HG03354 (cell line): Measurements from ENCODE around the gene RAB40C.
"Not testable (repeated sequence)": the region's sequence is repeated elsewhere in the genome, so short reads cannot be mapped to it uniquely, and the experiment has no call there.

Experiments
- ATAC-seq: cut with Tn5 transposase; IDR thresholded peaks from one replicate; pipeline ENCODE4 v1.9.1; 2021; ENCODE audit warnings: mild to moderate bottlenecking; ENCODE audit not compliant: unreplicated experiment, poor library complexity, severe bottlenecking

Gene RAB40C

DNA sequence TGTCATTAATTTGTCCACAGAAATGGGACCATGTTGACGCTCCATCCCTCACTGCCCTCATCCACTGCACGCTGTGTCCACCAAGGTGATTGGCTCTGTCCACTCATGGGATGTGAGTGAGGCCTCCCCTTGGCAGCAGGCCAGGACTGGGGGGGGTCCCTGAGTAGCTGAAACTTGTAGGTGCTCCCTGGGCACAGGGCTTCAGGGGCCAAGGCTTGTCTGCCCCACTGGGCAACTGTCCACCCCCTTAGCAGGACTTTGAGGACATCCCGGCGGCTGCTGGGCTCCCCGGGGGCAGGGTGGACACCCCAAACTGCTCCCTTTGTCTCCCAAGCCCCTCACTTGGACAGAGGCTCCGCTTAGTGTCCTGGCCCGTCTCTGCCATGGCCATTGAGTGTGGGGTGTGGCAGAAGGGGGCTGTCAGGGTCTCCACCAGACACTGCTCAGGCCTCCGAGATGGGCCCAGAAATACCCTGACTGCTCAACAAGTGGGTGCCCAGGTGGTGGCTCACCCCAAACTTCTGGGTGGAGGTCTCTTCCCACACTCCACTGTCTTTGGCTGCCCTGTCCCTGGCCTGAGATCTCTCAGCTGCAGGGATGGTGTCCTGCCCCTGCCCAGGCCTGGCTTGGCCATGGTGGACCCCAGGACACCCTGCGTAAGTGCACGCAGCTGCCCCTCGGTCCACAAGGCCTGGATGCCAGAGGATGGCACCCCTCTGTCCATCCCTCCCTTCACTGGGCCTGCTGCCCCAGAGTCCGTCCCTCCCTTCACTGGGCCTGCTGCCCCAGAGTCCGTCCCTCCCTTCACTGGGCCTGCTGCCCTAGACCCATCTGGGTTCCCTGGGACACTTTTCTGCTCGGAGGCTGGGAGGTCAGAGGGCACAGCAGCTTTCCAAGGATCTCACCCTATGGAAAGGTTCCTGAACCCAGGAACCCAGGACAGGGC lies 2.9 kb upstream of the RAB40C start:
- no peak for ATAC-seq

DNA sequence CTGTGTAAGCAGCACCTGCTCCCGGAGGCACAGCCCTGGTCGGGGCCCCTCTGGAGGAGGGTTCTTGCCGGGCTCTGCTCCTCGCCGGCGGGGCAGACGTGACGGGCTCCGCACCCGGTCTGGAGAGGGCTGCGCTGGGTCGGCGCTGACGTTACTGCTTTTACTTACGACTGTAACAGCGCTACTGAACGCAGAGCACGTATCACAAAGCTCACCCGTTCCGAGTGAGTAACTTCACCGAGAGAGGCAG lies 1.3 kb upstream of the RAB40C start:
- ATAC-seq: peak; percentile 21

DNA sequence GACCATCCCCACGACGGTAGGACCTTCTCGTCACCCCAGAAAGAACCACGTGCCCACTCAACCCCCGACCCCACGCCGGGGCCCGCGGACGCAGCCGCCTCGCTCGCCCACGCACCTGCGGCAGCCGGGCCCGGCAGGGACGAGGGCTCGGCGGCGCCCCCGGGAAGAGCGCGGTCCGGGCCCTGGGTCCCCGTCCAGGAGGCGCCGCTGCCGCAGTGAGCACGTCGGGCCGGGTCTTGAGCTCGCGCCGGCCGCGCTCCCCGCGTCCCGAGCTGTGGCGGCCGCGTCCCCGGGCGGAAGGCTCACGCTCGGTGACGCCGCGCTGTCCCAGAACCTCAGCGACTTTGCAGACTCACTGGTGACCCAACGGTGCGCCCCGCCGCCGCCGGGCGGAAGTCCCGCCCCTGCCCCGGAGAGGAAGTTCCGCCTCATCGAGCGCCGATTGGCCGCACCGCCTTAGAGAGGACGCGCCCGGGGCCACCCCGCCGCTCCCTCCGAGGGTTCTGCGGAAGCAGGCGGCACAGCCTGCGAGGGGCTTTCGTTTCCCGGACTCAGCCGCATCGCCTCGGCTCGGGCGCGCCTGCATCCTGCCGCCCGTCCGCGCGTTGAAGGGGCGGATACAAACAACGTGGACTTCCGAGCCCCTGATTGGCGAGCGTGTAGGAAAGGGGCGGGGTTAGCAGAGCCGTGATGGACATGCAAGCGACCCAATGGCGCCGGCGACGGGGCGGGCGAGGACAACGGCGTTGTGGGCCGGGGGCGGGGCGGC lies 793 bp upstream of the RAB40C start:
- ATAC-seq: peak; percentile 74

DNA sequence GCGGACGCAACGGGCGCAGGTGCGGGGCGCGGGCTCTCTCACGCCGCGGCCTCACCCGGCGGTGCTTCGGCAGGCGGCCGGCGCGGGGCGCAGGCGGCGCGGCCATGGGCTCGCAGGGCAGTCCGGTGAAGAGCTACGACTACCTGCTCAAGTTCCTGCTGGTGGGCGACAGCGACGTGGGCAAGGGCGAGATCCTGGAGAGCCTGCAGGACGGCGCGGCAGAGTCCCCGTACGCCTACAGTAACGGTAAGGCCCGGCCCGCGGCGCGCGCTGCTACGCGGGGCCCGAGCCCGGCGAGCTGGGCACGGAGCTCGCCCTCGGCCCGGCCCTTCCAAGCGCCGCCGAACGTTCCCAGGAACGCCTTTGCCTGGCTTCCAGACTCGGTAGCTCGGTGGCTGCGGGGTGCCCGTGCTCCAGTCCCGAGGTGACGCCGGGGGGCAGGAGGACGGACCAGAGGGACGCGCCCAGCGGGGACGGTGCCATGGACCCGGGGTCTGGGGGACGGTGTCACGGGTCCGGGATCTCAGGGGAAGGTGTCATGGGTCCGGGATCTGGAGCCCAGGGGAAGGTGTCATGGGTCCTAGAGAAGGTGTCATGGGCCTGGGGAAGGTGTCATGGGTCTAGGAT lies 435 bp downstream of the RAB40C start:
- no peak for ATAC-seq

DNA sequence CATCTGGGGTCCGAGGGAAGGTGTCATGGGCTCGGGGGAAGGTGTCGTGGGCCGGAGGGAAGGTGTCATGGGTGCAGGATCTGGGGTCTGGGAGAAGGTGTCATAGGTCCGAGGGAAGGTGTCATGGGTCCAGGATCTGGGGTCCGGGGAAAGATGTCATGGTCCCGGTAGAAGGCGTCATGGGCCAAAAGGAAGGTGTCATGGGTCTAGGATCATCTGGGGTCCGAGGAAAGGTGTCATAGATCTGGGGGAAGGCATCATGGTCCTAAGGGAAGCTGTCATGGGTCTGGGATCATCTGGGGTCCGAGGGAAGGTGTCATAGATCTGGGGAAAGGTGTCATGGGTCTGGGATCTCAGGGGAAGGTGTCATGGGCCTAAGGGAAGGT lies 942 bp downstream of the RAB40C start:
- no peak for ATAC-seq

DNA sequence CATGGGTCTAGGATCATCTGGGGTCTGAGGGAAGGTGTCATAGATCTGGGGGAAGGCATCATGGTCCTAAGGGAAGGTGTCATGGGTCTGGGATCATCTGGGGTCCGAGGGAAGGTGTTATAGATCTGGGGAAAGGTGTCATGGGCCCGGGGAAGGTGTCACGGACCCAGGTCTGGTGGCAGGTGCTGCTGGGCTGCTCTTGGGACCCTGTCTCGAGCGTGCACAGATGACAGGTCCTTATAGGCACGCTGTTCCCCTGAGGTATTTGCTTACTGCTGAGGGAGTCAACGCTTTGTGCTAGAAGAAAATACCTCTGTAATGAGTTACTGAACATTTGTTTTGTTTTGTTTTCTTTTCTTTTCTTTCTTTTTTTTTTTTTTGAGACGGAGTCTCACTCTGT lies 1.4 kb downstream of the RAB40C start:
- no peak for ATAC-seq

DNA sequence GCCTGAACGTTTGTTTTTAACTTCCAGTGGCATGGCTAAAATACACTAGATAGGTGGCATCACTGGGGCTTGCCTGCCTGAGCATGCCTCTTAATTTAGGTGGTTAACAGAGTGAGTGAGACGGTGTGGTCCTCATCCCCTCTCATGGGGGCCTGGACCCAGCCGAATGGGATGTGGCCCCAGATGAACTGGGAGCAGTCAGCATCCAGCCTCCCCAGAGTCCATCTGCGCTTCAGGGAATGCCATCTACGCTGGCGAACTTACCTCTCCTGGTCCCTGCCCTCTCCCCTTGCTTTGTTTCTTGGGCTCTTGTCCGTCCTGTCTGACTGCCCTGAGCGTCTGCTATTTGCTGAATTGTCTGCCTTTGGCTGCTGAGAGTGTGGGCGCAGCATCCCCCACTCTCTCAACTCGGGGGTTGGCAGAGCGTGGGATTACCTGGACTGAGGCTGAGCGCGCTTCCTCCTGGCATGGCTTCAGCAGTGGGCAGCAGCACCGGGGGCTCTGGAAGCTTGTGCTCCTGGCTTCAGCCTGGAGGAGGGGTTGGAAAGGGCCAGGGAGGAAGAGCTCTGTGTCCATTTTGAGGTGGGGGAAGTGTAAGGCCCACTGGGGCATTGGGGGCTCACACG lies 2.1 kb downstream of the RAB40C start:
- no peak for ATAC-seq

DNA sequence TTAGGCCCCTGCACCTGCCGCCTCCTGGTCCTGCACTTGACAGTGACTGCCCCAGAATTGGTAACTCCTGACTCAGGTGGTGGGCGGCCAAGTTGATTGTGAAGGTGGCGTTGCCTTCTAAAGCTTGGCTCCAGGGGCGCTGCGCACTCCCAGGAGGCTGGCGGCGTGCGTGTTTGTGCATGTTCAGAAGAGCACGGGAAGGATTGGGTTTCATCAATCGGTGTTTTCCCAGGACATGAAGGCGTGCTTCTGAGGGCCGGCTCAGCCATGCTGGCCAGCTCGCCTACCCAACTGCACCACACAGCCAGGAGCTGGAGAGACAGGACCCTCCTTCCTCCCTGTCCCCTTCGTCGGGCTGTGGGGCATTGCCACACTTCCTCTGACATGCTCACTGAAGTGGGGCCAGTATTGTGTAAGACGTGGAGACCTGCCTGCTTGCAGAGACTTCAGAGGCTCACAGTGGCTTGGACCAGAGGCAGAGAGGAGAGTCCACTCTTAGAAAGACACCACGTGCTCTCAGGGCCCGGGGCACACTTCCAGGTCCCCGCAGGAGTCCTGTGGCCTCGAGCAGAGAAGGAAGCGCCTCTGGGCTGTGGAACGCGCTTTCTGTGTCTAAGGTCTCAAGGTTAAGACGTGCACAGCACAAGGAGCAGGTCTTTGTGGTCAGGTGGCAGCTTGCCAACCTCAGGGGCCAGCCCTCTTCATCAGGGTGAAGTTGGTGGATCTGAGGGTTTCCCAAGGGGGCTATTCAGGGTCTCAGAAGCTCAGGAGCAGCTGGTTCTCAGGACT lies 2.8 kb downstream of the RAB40C start:
- ATAC-seq: no peak

DNA sequence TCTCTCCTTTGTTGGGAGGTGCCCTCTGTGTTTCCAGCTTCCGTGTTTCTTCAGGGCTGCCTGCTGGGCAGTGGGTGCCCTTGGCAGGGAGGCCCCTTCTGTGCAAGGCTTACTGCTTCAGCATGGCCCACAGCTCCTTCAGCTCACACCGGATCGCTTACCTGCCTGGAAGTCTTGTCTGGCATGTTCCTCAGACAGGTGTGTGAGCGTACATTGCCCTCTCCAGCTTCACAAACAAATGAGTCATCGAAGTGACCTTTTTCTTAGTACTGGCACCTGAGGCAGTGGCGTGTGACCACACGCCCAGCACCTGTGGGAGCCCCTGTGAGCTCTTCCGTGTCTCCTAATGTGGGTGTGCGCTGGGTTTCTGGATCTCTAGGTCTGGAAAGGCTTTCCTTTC lies 3.5 kb downstream of the RAB40C start:
- no peak for ATAC-seq

DNA sequence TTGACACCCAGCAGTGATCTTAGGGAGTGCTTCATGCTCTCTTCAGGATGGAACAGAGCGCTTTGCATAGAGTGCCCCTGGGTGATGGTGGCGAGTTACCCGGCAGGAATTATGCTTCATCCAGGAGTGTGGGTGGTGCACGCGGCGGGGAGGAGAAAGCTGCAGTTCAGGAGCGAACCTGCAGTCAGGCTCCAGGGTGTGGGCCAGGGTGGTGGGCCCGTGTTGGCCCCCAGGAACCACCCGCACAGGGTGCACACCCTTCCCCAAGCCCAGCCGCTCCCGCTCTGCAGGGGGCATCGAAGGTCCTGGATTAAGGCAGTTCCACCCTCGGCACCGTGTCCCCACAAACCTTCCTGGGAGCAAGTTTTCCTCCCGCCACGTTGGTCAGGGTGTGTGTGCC lies 3.9 kb downstream of the RAB40C start:
- no peak for ATAC-seq

DNA sequence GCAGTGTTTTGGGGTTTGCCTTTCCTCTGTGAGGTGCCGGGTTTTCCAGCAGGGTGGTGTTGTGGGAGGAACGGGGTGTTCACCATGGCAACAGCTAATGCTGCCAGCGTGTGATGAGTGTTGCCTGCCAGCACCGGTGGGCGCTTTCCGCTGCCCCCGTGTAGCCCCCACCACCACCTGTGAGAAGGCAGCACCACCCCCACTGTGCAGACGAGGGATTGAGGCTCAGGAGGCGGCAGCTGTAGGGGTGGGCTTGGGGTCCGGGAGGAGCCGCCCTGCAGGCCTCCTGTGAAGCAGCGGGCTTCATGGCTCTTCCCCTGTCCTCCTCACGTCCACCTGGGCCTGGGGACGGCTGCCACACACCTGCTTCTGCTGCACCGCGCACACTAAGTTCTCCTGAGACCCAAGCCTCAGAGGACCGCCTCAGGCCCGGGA lies 5.2 kb downstream of the RAB40C start:
- ATAC-seq: no peak

DNA sequence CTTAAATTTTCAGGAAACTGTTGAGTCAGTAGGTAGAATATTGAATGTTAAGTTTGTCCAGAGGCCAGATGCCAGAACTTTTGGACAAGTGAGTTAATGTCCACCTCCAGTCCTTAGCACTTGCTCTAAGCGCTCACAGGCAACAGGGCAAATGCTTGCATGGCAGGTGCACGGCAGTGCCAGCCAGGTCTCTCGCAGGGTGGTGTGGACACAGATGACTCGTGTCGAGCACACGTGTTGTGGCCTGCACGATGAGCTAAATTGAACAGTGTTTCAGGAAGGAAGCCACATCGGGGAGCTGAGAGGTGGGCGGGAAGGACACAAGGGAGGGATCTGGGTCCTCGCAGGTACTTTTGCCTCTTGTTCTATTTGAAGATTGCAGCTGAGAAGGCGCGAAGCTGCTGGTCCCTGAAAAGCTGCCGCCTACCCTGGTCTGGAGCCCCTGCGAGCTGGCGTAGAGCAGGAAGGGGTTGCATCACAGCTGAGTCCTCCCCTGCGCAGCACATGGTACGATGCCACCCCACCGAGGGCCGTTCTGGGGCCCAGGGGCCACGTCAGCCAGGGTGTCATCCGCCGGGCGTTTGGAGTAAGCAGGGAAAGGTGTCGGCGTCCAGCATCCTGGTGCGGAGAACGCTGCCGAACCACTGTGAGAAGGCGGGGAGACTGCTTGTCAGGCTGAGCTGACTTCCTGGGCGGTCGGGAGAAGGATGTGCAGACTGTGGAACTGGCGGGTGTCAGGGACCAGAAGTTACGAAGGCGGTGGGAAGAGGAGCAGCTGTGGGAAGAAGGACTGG lies 6.3 kb downstream of the RAB40C start:
- no peak for ATAC-seq

DNA sequence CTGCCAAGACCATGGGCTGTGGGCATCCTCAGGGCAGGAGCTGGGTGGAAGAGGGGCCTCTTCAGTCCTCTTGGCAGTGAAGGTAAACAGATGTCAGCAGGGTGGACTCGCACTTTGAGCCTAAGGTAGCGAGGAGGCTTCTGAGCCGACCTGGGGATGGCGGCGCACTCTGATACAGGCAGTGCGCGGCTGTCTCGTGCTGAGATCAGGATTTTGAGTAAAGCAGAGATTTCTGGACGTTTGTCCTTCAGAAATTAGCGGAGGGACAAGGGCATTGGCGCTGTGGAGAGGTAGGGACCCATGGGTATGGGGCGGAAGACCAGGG lies 6.8 kb downstream of the RAB40C start:
- ATAC-seq: no peak

DNA sequence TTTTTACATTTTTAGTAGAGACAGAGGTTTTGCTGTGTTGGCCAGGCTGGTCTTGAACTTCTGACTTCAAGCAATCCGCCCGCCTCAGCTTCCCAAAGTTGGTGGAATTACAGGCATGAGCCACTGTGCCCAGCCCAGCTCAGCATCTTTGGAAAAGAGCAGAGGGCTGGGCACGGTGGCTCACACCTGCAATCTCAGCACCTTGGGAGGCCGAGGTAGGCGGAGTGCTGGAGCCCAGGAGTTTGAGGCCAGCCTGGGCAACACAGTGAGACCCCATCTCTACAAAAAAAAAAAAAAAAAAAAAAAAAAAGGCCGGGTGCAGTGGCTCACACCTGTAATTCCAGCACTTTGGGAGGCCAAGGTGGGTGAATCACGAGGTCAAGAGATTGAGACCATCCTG lies 7.8 kb downstream of the RAB40C start:
- ATAC-seq: not testable (repeated sequence)

DNA sequence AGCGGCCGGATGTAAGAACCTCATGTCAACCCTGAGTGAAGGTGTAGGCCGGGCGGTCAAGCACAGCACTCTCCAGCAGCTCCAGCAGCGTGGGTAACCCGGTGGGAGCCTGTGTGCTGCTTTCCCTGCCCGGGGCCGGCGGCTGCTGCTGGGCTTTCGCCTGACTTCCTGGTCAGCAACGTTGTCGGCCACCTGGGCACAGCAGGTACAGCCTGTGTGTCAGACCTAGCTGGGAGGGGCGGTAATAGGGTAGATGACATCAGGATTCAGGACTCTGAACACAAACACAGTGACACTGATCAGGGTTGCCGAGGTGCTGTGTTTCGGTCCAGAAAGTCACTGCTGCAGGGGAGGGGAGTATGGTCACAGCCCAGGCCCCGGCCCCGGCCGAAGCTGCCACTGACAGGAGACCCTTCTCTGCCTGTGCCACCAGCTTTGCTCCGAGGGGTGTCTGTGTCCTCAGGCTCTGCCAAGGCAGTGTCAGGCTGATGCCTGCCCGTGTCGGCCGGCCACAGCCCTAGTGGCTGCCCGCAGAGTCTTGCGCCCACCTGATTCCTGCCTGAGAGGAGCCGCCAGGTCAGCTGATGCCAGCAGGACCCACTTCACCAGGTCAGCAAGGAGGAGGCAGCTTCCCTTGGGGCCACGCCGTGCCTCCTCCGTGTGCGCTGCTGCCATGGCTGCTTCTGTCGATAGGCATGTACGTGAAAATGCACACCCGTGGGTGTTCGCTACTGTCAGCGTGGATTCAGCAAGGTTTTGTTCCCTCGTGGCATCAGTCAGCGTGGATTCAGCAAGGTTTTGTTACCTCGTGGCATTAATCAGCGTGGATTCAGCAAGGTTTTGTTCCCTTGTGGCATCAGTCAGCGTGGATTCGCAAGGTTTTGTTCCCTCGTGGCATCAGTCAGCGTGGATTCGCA lies 9.2 kb downstream of the RAB40C start:
- ATAC-seq: no peak

DNA sequence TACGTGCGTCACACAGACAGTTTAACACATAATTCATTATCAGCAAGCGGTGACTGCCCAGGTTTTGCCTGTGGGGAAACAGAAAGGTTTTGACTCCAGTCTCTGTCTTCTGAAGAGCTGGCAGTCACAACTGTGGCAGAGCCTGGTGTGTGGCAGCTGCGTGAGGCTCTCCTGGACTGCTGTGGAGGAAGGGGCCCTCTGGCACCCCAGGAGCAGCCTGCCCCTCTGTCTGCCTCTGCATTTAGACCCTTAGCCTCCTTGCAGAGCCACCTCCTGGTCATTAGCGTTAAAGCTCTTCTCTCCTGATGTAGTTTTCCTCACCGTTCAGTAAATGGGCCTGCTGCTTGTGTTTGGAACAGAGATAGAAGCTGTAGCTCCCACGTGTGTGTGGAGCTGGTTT lies 10.9 kb downstream of the RAB40C start:
- ATAC-seq: no peak

DNA sequence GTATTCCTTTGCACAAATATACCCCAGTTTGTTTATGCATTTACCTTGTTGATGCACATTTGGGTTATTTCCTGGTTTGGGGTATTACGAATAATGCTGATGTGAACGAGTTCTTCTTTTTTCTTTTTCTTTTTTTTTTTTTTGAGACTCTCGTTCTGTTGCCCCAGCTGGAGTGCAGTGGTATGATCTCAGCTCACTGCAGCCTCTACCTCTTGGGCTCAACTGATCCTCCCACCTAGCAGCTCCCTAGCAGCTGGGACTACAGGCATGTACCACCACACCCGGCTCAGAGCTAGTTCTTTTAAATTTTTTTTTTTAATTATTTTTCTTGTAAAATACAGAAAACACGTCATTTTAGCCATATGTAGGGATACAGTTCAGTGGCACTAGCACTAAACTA lies 14.1 kb downstream of the RAB40C start:
- ATAC-seq: no peak

DNA sequence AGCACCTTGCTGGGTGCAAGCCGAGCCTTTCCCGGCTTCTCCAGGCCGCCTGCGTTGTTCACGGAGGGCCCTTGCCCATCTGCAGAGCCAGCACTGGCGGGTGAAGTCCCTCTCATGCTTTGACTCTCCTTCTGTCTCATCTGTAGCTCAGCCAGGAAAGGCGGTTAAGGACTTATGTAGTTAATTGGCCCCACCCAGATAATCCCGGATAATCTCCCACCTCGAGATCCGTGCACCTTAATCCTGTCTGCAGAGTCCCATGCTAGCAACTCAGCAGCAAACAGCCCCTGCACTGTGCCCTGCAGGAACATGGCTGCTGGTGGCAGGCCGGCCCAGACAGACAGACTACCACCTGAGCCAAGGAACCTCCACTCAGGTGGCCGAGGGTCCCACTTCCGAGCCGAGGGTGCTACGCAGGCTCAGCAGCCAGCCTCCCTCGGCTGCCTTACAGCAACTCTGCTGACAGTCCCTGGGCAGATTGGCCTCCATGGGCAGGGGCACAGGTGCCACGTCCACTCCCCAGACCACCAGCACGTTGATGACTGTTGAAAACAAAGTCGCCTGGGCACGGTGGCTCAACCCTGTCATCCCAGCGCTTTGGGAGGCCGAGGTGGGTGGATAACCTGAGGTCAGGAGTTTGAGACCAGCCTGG lies 16.9 kb downstream of the RAB40C start:
- ATAC-seq: no peak
